H9 (cell line): ENCODE measurements around the gene SCARB2. TPM values are rescaled to one million over a fixed set of nuclear protein-coding genes. Genes with fewer than 3 reads are reported as not detected.

Experiments
- DNase-seq: peaks from one replicate; pipeline ENCODE4 v3.0.0-alpha.2; 2017
- H2AFZ ChIP-seq: one replicate; pipeline ENCODE4 v1.6.1; 2013; ENCODE audit warnings: mild to moderate bottlenecking, low read length, control low read depth, moderate library complexity
- H2AK5ac ChIP-seq: 2 replicates; pipeline ENCODE4 v1.6.1; 2013; ENCODE audit warnings: low read length, control low read depth, mixed read lengths; ENCODE audit not compliant: insufficient read length
- H2BK120ac ChIP-seq: one replicate; pipeline ENCODE4 v1.6.1; 2013; ENCODE audit warnings: low read depth, mild to moderate bottlenecking, low read length, control low read depth, inconsistent platforms; ENCODE audit not compliant: poor library complexity, severe bottlenecking
- H2BK12ac ChIP-seq: 2 replicates; pipeline ENCODE4 v1.6.1; 2013; ENCODE audit warnings: low read length, control low read depth, mixed read lengths, low read depth; ENCODE audit not compliant: insufficient read length
- H2BK15ac ChIP-seq: 2 replicates; pipeline ENCODE4 v1.6.1; 2013; ENCODE audit warnings: low read depth, low read length, control low read depth
- H2BK20ac ChIP-seq: one replicate; pipeline ENCODE4 v1.6.1; 2013; ENCODE audit warnings: low read depth, mild to moderate bottlenecking, low read length, control low read depth, inconsistent platforms; ENCODE audit not compliant: poor library complexity, severe bottlenecking
- H2BK5ac ChIP-seq: 2 replicates; pipeline ENCODE4 v1.6.1; 2013; ENCODE audit warnings: low read length, control low read depth, mixed read lengths; ENCODE audit not compliant: insufficient read length
- H3K14ac ChIP-seq: 2 replicates; pipeline ENCODE4 v1.6.1; 2013; ENCODE audit warnings: low read length, control low read depth; ENCODE audit not compliant: insufficient read depth
- H3K18ac ChIP-seq: 2 replicates; pipeline ENCODE4 v1.6.1; 2013; ENCODE audit warnings: low read depth, mild to moderate bottlenecking, mixed read lengths, low read length, control low read depth; ENCODE audit not compliant: insufficient read length
- H3K23ac ChIP-seq: 2 replicates; pipeline ENCODE4 v1.6.1; 2013; ENCODE audit warnings: low read length, control low read depth, mixed read lengths, low read depth; ENCODE audit not compliant: insufficient read length
- H3K23me2 ChIP-seq: 2 replicates; pipeline ENCODE4 v1.6.1; 2013; ENCODE audit warnings: low read depth, mild to moderate bottlenecking, mixed read lengths, low read length, control low read depth; ENCODE audit not compliant: insufficient read length, poor library complexity, severe bottlenecking
- H3K27ac ChIP-seq: 2 replicates; pipeline ENCODE4 v1.5.1; 2013; ENCODE audit warnings: low read length, control low read depth, mixed read lengths, low read depth; ENCODE audit not compliant: insufficient read length
- H3K27me3 ChIP-seq: 2 replicates; pipeline ENCODE4 v1.6.1; 2013; ENCODE audit warnings: low read length, control low read depth, inconsistent platforms; ENCODE audit not compliant: insufficient read depth
- H3K4ac ChIP-seq: 2 replicates; pipeline ENCODE4 v1.6.1; 2013; ENCODE audit warnings: low read depth, mild to moderate bottlenecking, control low read depth, inconsistent platforms, low read length, moderate library complexity
- H3K4me1 ChIP-seq: 2 replicates; pipeline ENCODE4 v1.6.1; 2013; ENCODE audit warnings: low read length, control low read depth, inconsistent platforms; ENCODE audit not compliant: insufficient read depth
- H3K4me2 ChIP-seq: 2 replicates; pipeline ENCODE4 v1.6.1; 2013; ENCODE audit warnings: low read length, control low read depth, mixed read lengths; ENCODE audit not compliant: insufficient read length, insufficient read depth
- H3K56ac ChIP-seq: 2 replicates; pipeline ENCODE4 v1.6.1; 2013; ENCODE audit warnings: low read depth, mild to moderate bottlenecking, mixed read lengths, low read length, control low read depth; ENCODE audit not compliant: insufficient read length
- H3K79me1 ChIP-seq: 2 replicates; pipeline ENCODE4 v1.6.1; 2013; ENCODE audit warnings: low read depth, mild to moderate bottlenecking, moderate library complexity, low read length, control low read depth, inconsistent platforms; ENCODE audit not compliant: insufficient read depth, poor library complexity, severe bottlenecking
- H3K79me2 ChIP-seq: 2 replicates; pipeline ENCODE4 v1.6.1; 2013; ENCODE audit warnings: low read length, control low read depth, inconsistent platforms; ENCODE audit not compliant: insufficient read depth
- H3K9ac ChIP-seq: 2 replicates; pipeline ENCODE4 v1.6.1; 2013; ENCODE audit warnings: low read length, control low read depth, mixed read lengths; ENCODE audit not compliant: insufficient read length; ENCODE audit errors: extremely low read depth
- H3K9me3 ChIP-seq: one replicate; pipeline ENCODE4 v1.6.1; 2013; ENCODE audit warnings: low read depth, low read length, inconsistent platforms; ENCODE audit not compliant: control insufficient read depth
- H3T11ph ChIP-seq: one replicate; pipeline ENCODE4 v1.6.1; 2013; ENCODE audit warnings: mild to moderate bottlenecking, low read length, control low read depth, inconsistent platforms
- H4K20me1 ChIP-seq: one replicate; pipeline ENCODE4 v1.6.1; 2013; ENCODE audit not compliant: control insufficient read depth, insufficient read length, insufficient read depth
- H4K5ac ChIP-seq: 2 replicates; pipeline ENCODE4 v1.6.1; 2013; ENCODE audit warnings: low read depth, mild to moderate bottlenecking, mixed read lengths, low read length, control low read depth; ENCODE audit not compliant: insufficient read length
- H4K8ac ChIP-seq: replicated peaks from 2 replicates; pipeline ENCODE4 v1.6.1; 2013; ENCODE audit warnings: low read length, control low read depth, mixed read lengths, low read depth; ENCODE audit not compliant: insufficient read length
- H4K91ac ChIP-seq: 2 replicates; pipeline ENCODE4 v1.6.1; 2013; ENCODE audit warnings: low read depth, mild to moderate bottlenecking, moderate library complexity, mixed read lengths, low read length, control low read depth; ENCODE audit not compliant: insufficient read length
- H3K27ac Mint-ChIP-seq, 3 experiments: 2 replicates in 2 of 3; 3 replicates in 1 of 3; pipeline ENCODE4 v1.8.0; 2020 to 2021; ENCODE audit warnings: mixed read lengths in 3 of 3, mild to moderate bottlenecking in 1 of 3, moderate library complexity in 1 of 3
- H3K27me3 Mint-ChIP-seq: 2 replicates; pipeline ENCODE4 v1.8.0; 2021; ENCODE audit warnings: low read depth, mild to moderate bottlenecking, moderate library complexity, mixed read lengths
- H3K36me3 Mint-ChIP-seq, 3 experiments: 2 replicates in 2 of 3; 3 replicates in 1 of 3; pipeline ENCODE4 v1.8.0; 2020 to 2021; ENCODE audit warnings: low read depth in 3 of 3, mixed read lengths in 3 of 3; ENCODE audit not compliant: insufficient read depth in 1 of 3
- H3K4me1 Mint-ChIP-seq, 2 experiments: 2 replicates each; pipeline ENCODE4 v1.8.0; 2020; ENCODE audit warnings: mixed read lengths in 2 of 2
- H3K4me3 Mint-ChIP-seq, 2 experiments: 2 replicates in 1 of 2; 3 replicates in 1 of 2; pipeline ENCODE4 v1.8.0; 2020 to 2021; ENCODE audit warnings: mild to moderate bottlenecking in 2 of 2, mixed read lengths in 2 of 2, moderate library complexity in 1 of 2
- H3K9me3 Mint-ChIP-seq, 2 experiments: 2 replicates in 1 of 2; 3 replicates in 1 of 2; pipeline ENCODE4 v1.8.0; 2020; ENCODE audit warnings: mild to moderate bottlenecking in 2 of 2, mixed read lengths in 2 of 2, moderate library complexity in 1 of 2
- CTCF ChIP-seq: fragments of 200-600 bp; sonication (generic); conservative IDR thresholded peaks from 3 replicates; pipeline ENCODE4 v1.8.0; 2021; ENCODE audit warnings: antibody characterized with exemption, mild to moderate bottlenecking
- WGBS: extraction: QIAGEN DNeasy Blood & Tissue Kit; methylation state at CpG from one replicate; pipeline ENCODE4 v1.1.7; 2013; ENCODE audit warnings: missing lambda C conversion rate, low lambda C conversion rate, mixed read lengths; ENCODE audit not compliant: insufficient read length; ENCODE audit errors: extremely low coverage; 5-methylcytosine and 5-hydroxymethylcytosine counted together
- total RNA-seq: library from RNA; stranded (reverse); gene quantifications from 2 replicates; pipeline ENCODE4 v1.2.1, GENCODE V29; 2021

The SCARB2 gene
- total RNA-seq, 1 experiment from 2014 or later = 36.4 TPM

- H4K5ac ChIP-seq = no peak overlapping the region
- no peak overlapping the region for H2BK5ac ChIP-seq
- H4K91ac ChIP-seq = no peak overlapping the region
- H3K18ac ChIP-seq = no peak overlapping the region
- Mint-ChIP-seq H3K4me1 (peaks cover 2 to 4% of the 10 kb centered on the region in 2 experiments; a peak in 2 of 4 replicates), H3K36me3 (peaks cover 6 to 16% (median 9%) of the 10 kb centered on the region in 3 experiments; a peak in 6 of 7 replicates), H3K9me3 (peaks cover 15 to 20% of the 10 kb centered on the region in 2 experiments), H3K27me3 (peaks cover 37% of the 10 kb centered on the region), H3K27ac (no peak overlapping the region), H3K4me3 (no peak overlapping the region)
- H3T11ph ChIP-seq = no peak overlapping the region
- H3K23ac ChIP-seq = no peak overlapping the region
- H2BK120ac ChIP-seq = no peak overlapping the region
- H3K23me2 ChIP-seq = no peaks in the 10 kb centered on the region
- no peak overlapping the region for H3K27ac ChIP-seq
- no peak overlapping the region for H2AK5ac ChIP-seq
- H2BK12ac ChIP-seq = no peak overlapping the region
- H4K20me1 ChIP-seq = no peaks in the 10 kb centered on the region
- H3K27me3 ChIP-seq = no peaks in the 10 kb centered on the region
- no peaks in the 10 kb centered on the region for H3K9me3 ChIP-seq
- H3K4me2 ChIP-seq = no peak overlapping the region
- H3K4me1 ChIP-seq = no peaks in the 10 kb centered on the region
- no peaks in the 10 kb centered on the region for H3K79me1 ChIP-seq
- no peak for DNase-seq
- H2BK20ac ChIP-seq = no peak overlapping the region
- no peak overlapping the region for H2AFZ ChIP-seq
- WGBS = no CpG with 5 or more reads among the region's 3 CpGs
- no peak overlapping the region for H3K9ac ChIP-seq
- no peak overlapping the region for H4K8ac ChIP-seq
- no peaks in the 10 kb centered on the region for H3K79me2 ChIP-seq
- no peak overlapping the region for H3K56ac ChIP-seq
- H3K14ac ChIP-seq = no peak overlapping the region
- TF ChIP-seq CTCF = no peak
- H3K4ac ChIP-seq = no peak overlapping the region
- H2BK15ac ChIP-seq = no peak overlapping the region
Measured at GRCh38 chr4:76224171-76224570, 10.5 kb upstream of the SCARB2 start.
